ENCODE results near the gene ATRNL1.

DNA sequence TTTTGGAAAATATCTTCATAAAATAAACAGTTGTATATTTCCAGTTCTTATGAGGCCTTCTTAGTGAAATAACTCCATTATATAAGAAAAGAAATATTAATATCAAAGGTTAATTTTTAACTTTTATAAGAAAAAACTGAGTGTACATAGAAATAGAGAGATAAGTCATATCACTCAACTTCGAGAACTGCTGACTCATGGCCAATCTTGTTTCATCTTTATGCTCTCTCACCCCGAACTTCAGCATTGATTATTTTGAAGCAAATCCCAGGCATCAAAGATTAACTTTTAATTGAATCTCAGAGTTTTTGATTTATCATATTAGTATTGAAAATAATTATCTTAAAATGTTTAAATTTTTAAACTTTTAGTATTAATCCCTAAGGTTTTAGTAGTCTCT lies 652.8 kb downstream of the ATRNL1 start:
- TF ChIP-seq, protein P1, sequence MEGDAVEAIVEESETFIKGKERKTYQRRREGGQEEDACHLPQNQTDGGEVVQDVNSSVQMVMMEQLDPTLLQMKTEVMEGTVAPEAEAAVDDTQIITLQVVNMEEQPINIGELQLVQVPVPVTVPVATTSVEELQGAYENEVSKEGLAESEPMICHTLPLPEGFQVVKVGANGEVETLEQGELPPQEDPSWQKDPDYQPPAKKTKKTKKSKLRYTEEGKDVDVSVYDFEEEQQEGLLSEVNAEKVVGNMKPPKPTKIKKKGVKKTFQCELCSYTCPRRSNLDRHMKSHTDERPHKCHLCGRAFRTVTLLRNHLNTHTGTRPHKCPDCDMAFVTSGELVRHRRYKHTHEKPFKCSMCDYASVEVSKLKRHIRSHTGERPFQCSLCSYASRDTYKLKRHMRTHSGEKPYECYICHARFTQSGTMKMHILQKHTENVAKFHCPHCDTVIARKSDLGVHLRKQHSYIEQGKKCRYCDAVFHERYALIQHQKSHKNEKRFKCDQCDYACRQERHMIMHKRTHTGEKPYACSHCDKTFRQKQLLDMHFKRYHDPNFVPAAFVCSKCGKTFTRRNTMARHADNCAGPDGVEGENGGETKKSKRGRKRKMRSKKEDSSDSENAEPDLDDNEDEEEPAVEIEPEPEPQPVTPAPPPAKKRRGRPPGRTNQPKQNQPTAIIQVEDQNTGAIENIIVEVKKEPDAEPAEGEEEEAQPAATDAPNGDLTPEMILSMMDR (IDR thresholded peaks at IDR 0.05) = no peak
- no peak for TF ChIP-seq ZNF317 (CRISPR knock-in tag; IDR thresholded peaks at IDR 0.05; ENCODE audit: borderline replicate concordance, low read depth)
- no peak for TF ChIP-seq JUN (CRISPR knock-in tag; IDR thresholded peaks at IDR 0.05)
- TF ChIP-seq, protein P2, sequence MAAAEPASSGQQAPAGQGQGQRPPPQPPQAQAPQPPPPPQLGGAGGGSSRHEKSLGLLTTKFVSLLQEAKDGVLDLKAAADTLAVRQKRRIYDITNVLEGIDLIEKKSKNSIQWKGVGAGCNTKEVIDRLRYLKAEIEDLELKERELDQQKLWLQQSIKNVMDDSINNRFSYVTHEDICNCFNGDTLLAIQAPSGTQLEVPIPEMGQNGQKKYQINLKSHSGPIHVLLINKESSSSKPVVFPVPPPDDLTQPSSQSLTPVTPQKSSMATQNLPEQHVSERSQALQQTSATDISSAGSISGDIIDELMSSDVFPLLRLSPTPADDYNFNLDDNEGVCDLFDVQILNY (CRISPR knock-in tag; IDR thresholded peaks at IDR 0.05) = no peak
- TF ChIP-seq, protein P3, sequence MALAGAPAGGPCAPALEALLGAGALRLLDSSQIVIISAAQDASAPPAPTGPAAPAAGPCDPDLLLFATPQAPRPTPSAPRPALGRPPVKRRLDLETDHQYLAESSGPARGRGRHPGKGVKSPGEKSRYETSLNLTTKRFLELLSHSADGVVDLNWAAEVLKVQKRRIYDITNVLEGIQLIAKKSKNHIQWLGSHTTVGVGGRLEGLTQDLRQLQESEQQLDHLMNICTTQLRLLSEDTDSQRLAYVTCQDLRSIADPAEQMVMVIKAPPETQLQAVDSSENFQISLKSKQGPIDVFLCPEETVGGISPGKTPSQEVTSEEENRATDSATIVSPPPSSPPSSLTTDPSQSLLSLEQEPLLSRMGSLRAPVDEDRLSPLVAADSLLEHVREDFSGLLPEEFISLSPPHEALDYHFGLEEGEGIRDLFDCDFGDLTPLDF (CRISPR knock-in tag; IDR thresholded peaks at IDR 0.05) = no peak
- TF ChIP-seq TCF7 (CRISPR knock-in tag; IDR thresholded peaks at IDR 0.05; ENCODE audit: low read depth) = no peak
- TF ChIP-seq EMX1 (CRISPR knock-in tag; IDR thresholded peaks at IDR 0.05) = no peak
- TF ChIP-seq, protein P4, sequence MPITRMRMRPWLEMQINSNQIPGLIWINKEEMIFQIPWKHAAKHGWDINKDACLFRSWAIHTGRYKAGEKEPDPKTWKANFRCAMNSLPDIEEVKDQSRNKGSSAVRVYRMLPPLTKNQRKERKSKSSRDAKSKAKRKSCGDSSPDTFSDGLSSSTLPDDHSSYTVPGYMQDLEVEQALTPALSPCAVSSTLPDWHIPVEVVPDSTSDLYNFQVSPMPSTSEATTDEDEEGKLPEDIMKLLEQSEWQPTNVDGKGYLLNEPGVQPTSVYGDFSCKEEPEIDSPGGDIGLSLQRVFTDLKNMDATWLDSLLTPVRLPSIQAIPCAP (CRISPR knock-in tag; IDR thresholded peaks at IDR 0.05) = no peak
- TF ChIP-seq ZNF121 (CRISPR knock-in tag; IDR thresholded peaks at IDR 0.05) = no peak
- TF ChIP-seq FOXJ3 (CRISPR knock-in tag; IDR thresholded peaks at IDR 0.05; ENCODE audit: borderline replicate concordance) = no peak
- TF ChIP-seq, protein P5, sequence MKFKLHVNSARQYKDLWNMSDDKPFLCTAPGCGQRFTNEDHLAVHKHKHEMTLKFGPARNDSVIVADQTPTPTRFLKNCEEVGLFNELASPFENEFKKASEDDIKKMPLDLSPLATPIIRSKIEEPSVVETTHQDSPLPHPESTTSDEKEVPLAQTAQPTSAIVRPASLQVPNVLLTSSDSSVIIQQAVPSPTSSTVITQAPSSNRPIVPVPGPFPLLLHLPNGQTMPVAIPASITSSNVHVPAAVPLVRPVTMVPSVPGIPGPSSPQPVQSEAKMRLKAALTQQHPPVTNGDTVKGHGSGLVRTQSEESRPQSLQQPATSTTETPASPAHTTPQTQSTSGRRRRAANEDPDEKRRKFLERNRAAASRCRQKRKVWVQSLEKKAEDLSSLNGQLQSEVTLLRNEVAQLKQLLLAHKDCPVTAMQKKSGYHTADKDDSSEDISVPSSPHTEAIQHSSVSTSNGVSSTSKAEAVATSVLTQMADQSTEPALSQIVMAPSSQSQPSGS (CRISPR knock-in tag; IDR thresholded peaks at IDR 0.05; ENCODE audit: borderline replicate concordance, low read depth) = no peak
- TF ChIP-seq, protein P6, sequence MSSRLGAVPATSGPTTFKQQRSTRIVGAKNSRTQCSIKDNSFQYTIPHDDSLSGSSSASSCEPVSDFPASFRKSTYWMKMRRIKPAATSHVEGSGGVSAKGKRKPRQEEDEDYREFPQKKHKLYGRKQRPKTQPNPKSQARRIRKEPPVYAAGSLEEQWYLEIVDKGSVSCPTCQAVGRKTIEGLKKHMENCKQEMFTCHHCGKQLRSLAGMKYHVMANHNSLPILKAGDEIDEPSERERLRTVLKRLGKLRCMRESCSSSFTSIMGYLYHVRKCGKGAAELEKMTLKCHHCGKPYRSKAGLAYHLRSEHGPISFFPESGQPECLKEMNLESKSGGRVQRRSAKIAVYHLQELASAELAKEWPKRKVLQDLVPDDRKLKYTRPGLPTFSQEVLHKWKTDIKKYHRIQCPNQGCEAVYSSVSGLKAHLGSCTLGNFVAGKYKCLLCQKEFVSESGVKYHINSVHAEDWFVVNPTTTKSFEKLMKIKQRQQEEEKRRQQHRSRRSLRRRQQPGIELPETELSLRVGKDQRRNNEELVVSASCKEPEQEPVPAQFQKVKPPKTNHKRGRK (CRISPR knock-in tag; IDR thresholded peaks at IDR 0.05; ENCODE audit: borderline replicate concordance) = no peak
